Vagina (tissue), 2 donors: ENCODE results near the gene ATG4D. TPM values are rescaled to one million over a fixed set of nuclear protein-coding genes. Genes with fewer than 3 reads are reported as not detected.
"Not testable (repeated sequence)": the region's sequence is repeated elsewhere in the genome, so short reads cannot be mapped to it uniquely, and the experiment has no call there.

ENCODE experiments used
- DNase-seq, 2 donors: peaks; one replicate each; pipeline ENCODE4 v3.0.0-alpha.2; 2017; ENCODE audit errors: extremely low spot score in 2 of 2
- H3K27ac ChIP-seq: fragments of 200-600 bp; sonication (generic); one replicate; pipeline ENCODE4 v1.5.1; 2019
- H3K27me3 ChIP-seq: fragments of 200-600 bp; sonication (generic); one replicate; pipeline ENCODE4 v1.5.1; 2019
- H3K36me3 ChIP-seq, 2 donors: fragments of 200-600 bp; sonication (generic); one replicate each; pipeline ENCODE4 v1.5.1; 2017 to 2019
- H3K4me1 ChIP-seq: fragments of 200-600 bp; sonication (generic); one replicate; pipeline ENCODE4 v1.5.1; 2019
- H3K4me3 ChIP-seq, 2 donors: fragments of 200-600 bp; sonication (generic); 1 replicate in 1 of 2; 2 replicates in 1 of 2; pipeline ENCODE4 v1.5.1; 2016 to 2019
- H3K9me3 ChIP-seq: fragments of 200-600 bp; sonication (generic); one replicate; pipeline ENCODE4 v1.5.1; 2019
- POLR2A ChIP-seq, 2 donors: fragments of 450-650 bp; IDR thresholded peaks; one replicate each; pipeline ENCODE4 v1.6.1; 2017; ENCODE audit warnings: antibody characterized with exemption in 2 of 2, mild to moderate bottlenecking in 2 of 2, moderate library complexity in 2 of 2
- POLR2AphosphoS5 ChIP-seq, 2 donors: sonication (generic); formaldehyde crosslinking; IDR thresholded peaks; one replicate each; pipeline ENCODE4 v1.9.0; 2017; ENCODE audit warnings: antibody characterized with exemption in 2 of 2, mild to moderate bottlenecking in 2 of 2, low read depth in 1 of 2; ENCODE audit not compliant: insufficient read depth in 1 of 2
- intact Hi-C: fragments of 100-400 bp; cut with DNase I; formaldehyde crosslinking; loops from one replicate; pipeline ENCODE4 v1.15.1; 2023
- total RNA-seq: library from RNA; depleted of rRNA; stranded (reverse); fragments of >200 nt; gene quantifications from one replicate; pipeline ENCODE4 v1.2.3, GENCODE V29; 2016
- TF ChIP-seq, protein P1 (sequence below), 3 experiments: fragments of 450-650 bp in 2 of 3; fragments of 200-600 bp in 1 of 3; sonication (generic) in 1 of 3; IDR thresholded peaks; one replicate each; pipeline ENCODE4 v1.5.1; 2017 to 2019; ENCODE audit warnings: antibody characterized with exemption in 3 of 3, mild to moderate bottlenecking in 2 of 3, moderate library complexity in 2 of 3

ATG4D gene
- total RNA-seq, 1 donor from 2014 or later: 18.2 TPM

DNA sequence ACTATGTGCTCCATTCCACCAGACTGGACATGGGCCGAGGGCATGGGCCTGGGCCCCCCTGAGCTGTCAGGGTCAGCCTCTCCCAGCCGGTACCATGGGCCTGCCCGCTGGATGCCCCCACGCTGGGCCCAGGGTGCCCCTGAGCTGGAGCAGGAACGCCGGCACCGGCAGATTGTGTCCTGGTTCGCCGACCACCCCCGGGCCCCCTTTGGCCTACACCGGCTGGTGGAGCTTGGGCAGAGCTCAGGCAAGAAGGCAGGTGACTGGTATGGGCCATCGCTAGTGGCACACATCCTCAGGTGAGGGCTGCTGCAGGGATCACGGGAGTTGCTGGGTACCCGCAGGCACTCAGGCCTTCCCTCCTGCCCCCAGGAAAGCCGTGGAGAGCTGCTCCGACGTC lies 3.1 kb downstream of the ATG4D start:
- Histone ChIP-seq H3K4me3 (no peak overlapping the region), H3K27ac (no peak overlapping the region), H3K27me3 (no peaks in the 10 kb centered on the region), H3K4me1 (peaks cover 27% of the 10 kb centered on the region), H3K9me3 (no peaks in the 10 kb centered on the region), H3K36me3 (peaks cover 0 to 53% of the 10 kb centered on the region in 2 donors)
- no peak for DNase-seq
- TF ChIP-seq POLR2A (IDR thresholded peaks at IDR 0.05): no peak
- TF ChIP-seq, protein P1, sequence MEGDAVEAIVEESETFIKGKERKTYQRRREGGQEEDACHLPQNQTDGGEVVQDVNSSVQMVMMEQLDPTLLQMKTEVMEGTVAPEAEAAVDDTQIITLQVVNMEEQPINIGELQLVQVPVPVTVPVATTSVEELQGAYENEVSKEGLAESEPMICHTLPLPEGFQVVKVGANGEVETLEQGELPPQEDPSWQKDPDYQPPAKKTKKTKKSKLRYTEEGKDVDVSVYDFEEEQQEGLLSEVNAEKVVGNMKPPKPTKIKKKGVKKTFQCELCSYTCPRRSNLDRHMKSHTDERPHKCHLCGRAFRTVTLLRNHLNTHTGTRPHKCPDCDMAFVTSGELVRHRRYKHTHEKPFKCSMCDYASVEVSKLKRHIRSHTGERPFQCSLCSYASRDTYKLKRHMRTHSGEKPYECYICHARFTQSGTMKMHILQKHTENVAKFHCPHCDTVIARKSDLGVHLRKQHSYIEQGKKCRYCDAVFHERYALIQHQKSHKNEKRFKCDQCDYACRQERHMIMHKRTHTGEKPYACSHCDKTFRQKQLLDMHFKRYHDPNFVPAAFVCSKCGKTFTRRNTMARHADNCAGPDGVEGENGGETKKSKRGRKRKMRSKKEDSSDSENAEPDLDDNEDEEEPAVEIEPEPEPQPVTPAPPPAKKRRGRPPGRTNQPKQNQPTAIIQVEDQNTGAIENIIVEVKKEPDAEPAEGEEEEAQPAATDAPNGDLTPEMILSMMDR (IDR thresholded peaks at IDR 0.05): no peak
- TF ChIP-seq POLR2AphosphoS5 (IDR thresholded peaks at IDR 0.05; ENCODE audit: insufficient read depth in 1 of 2, low read depth in 1 of 2): no peak
- intact Hi-C loops: no loop called here

DNA sequence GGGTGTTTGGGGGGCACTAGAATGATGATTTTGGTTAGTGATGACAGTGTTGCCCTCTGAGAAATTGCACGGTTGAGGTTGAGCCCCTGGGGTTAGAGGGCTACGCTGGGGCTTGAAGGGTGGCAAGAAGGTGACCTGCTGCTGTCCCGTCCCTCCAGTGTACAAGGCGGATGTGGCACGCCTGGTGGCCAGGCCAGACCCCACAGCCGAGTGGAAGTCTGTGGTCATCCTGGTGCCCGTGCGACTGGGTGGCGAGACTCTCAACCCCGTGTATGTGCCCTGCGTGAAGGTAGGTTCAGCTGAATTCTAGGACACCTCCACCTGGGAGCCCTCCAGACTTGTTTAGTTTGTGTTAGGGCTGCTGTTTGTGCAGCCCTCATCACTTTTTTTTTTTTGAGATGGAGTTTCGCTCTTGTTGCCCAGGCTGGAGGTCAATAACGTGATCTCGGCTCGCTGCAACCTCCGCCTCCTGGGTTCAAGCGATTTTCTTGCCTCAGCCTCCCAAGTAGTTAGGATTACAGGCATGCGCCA lies 5.1 kb downstream of the ATG4D start:
- Histone ChIP-seq H3K4me1 (peaks cover 35% of the 10 kb centered on the region), H3K4me3 (no peak overlapping the region), H3K9me3 (no peaks in the 10 kb centered on the region), H3K27ac (no peak overlapping the region), H3K36me3 (peaks cover 0 to 73% of the 10 kb centered on the region in 2 donors), H3K27me3 (no peaks in the 10 kb centered on the region)
- DNase-seq: no peak
- intact Hi-C loops: no loop called here
- TF ChIP-seq POLR2AphosphoS5 (IDR thresholded peaks at IDR 0.05; ENCODE audit: insufficient read depth in 1 of 2, low read depth in 1 of 2): no peak
- TF ChIP-seq, protein P1 (IDR thresholded peaks at IDR 0.05): no peak
- no peak for TF ChIP-seq POLR2A (IDR thresholded peaks at IDR 0.05)

DNA sequence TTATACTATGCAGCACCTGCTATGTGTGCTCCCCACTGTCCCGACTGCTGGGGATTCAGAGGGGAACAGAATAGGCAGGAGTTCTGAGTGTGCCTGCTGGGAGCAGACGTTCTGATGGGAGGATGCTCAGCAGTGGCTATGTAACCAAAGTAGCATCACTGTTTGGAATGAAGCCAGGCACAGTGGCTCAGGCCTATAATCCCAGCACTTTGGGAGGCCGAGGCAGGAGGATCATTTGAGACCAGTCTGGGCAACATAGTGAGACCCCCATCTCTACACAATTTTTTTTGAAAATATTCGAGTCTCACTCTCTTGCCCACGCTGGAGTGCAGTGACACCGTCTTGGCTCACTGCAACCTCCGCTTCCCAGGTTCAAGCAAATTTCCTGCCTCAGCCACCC lies 6.0 kb downstream of the ATG4D start:
- no peak for DNase-seq
- TF ChIP-seq POLR2A (IDR thresholded peaks at IDR 0.05): no peak
- no peak for TF ChIP-seq POLR2AphosphoS5 (IDR thresholded peaks at IDR 0.05; ENCODE audit: insufficient read depth in 1 of 2, low read depth in 1 of 2)
- TF ChIP-seq, protein P1 (IDR thresholded peaks at IDR 0.05): no peak

DNA sequence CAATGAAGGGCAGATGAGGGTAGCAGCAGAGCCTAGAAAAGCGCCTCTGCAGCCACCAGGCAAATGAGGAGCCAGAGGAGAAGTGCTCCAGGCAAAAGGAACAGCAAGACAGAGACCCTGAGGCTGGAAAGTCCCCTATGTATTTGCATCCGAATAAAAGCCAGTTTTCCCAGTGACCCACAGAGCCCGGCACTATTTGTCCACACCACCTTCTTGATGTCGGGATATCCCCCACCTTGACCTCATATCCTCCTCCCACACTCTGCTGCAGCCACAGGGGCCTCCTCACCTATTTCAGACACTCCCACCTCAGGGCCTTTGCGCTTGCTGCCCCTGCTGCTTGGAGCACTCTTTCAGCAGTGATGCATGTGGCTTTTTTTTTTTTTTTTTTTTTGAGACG lies 6.6 kb downstream of the ATG4D start:
- no peaks in the 10 kb centered on the region for H3K9me3 ChIP-seq
- H3K27me3 ChIP-seq: no peaks in the 10 kb centered on the region
- H3K4me3 ChIP-seq: no peak overlapping the region
- intact Hi-C loops: no loop called here
- H3K4me1 ChIP-seq: peaks cover 39% of the 10 kb centered on the region
- TF ChIP-seq, protein P1 (IDR thresholded peaks at IDR 0.05): no peak
- no peak for TF ChIP-seq POLR2AphosphoS5 (IDR thresholded peaks at IDR 0.05; ENCODE audit: insufficient read depth in 1 of 2, low read depth in 1 of 2)
- TF ChIP-seq POLR2A (IDR thresholded peaks at IDR 0.05): no peak
- no peak overlapping the region for H3K27ac ChIP-seq
- DNase-seq: no peak
- peaks cover 0 to 78% of the 10 kb centered on the region in 2 donors for H3K36me3 ChIP-seq

More for the DNA sequence above, 6.0 kb downstream of the ATG4D start:
- intact Hi-C loops: no loop called here
- Histone ChIP-seq H3K27me3 (no peaks in the 10 kb centered on the region), H3K4me1 (peaks cover 39% of the 10 kb centered on the region), H3K4me3 (no peak overlapping the region), H3K27ac (no peak overlapping the region), H3K9me3 (no peaks in the 10 kb centered on the region), H3K36me3 (peaks cover 0 to 76% of the 10 kb centered on the region in 2 donors)

DNA sequence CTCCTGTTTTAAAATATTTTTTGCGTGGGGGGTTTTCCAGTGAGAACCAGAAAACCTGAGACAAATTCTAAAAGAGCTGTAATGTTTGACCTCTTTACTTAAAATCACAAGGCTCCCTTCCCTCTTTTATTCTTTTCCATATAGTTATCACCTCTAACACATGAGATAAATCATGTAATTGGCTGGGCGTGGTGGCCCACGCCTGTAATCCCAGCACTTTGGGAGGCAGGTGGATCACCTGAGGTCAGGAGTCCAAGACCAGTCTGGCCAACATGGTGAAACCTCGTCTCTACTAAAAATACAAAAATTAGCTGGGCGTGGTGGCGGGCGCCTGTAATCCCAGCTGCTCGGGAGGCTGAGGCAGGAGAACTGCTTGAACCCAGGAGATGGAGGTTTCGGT lies 7.3 kb downstream of the ATG4D start:
- intact Hi-C loops, H3K27me3 ChIP-seq, DNase-seq, H3K4me3 ChIP-seq, H3K9me3 ChIP-seq, H3K27ac ChIP-seq: not testable (repeated sequence)
- Histone ChIP-seq H3K36me3 (peaks cover 0 to 81% of the 10 kb centered on the region in 2 donors), H3K4me1 (peaks cover 39% of the 10 kb centered on the region)
